Measurements from ENCODE around the gene KRT84. TPM values are rescaled to one million over a fixed set of nuclear protein-coding genes. Genes with fewer than 3 reads are reported as not detected.

KRT84 gene
- total RNA-seq, 4 donors from 2014 or later: not detected

GRCh38 chr12:52370926-52371608 lies 14.4 kb downstream of the KRT84 start:
- Histone ChIP-seq H3K4me3 (no peak overlapping the region), H3K27me3 (no peaks in the 10 kb centered on the region), H3K27ac (replicated peaks in 1 of 4) (peak overlapping the region; percentile 25 to 66 (median 38)), H3K9me3 (no peaks in the 10 kb centered on the region), H3K4me1 (peaks cover 0 to 18% (median 13%) of the 10 kb centered on the region in 4 donors), H3K36me3 (no peaks in the 10 kb centered on the region)
- TF ChIP-seq EP300 (IDR thresholded peaks at IDR 0.05) (no peak), POLR2AphosphoS5 (IDR thresholded peaks at IDR 0.05) (no peak), POLR2A (IDR thresholded peaks at IDR 0.05; ENCODE audit: low read depth) (no peak), CTCF (IDR thresholded peaks at IDR 0.05) (no peak)
- intact Hi-C loops (cut with DNase I): loop anchor here (5.0 to 10.0 kb wide), 4 partner anchors 136 to 614 kb away; partner anchors contain the start of gene KRT74
- peak; percentile 95 for DNase-seq (ENCODE audit: extremely low spot score)
- 65% methylated on average over 12 of the region's 12 CpGs for WGBS

GRCh38 chr12:52369809-52370208 lies 15.6 kb downstream of the KRT84 start:
- Histone ChIP-seq H3K27me3 (no peaks in the 10 kb centered on the region), H3K27ac (replicated peaks in 1 of 4) (no peak overlapping the region), H3K4me3 (no peak overlapping the region), H3K36me3 (no peaks in the 10 kb centered on the region), H3K9me3 (no peaks in the 10 kb centered on the region), H3K4me1 (peaks cover 0 to 18% (median 13%) of the 10 kb centered on the region in 4 donors)
- DNase-seq (ENCODE audit: extremely low spot score): no peak
- TF ChIP-seq POLR2A (IDR thresholded peaks at IDR 0.05; ENCODE audit: low read depth) (no peak), EP300 (IDR thresholded peaks at IDR 0.05) (no peak), POLR2AphosphoS5 (IDR thresholded peaks at IDR 0.05) (no peak), CTCF (IDR thresholded peaks at IDR 0.05) (no peak)
- 82% methylated on average over 2 of the region's 6 CpGs for WGBS
- intact Hi-C loops (cut with DNase I): loop anchor here (5.0 to 10.0 kb wide), 4 partner anchors 137 to 615 kb away; partner anchors contain the start of gene KRT74

- H3K9me3 ChIP-seq: no peaks in the 10 kb centered on the region
Observed at GRCh38 chr12:52369211-52369610, 16.2 kb downstream of the KRT84 start.

GRCh38 chr12:52368508-52368907 lies 16.9 kb downstream of the KRT84 start:
- Histone ChIP-seq H3K4me3 (no peak overlapping the region), H3K9me3 (no peaks in the 10 kb centered on the region), H3K27ac (replicated peaks in 1 of 4) (no peak overlapping the region), H3K4me1 (peaks cover 0 to 18% (median 13%) of the 10 kb centered on the region in 4 donors), H3K36me3 (no peaks in the 10 kb centered on the region), H3K27me3 (no peaks in the 10 kb centered on the region)
- 87% methylated on average over 2 of the region's 3 CpGs for WGBS
- TF ChIP-seq POLR2A (IDR thresholded peaks at IDR 0.05; ENCODE audit: low read depth) (no peak), EP300 (IDR thresholded peaks at IDR 0.05) (no peak), CTCF (IDR thresholded peaks at IDR 0.05) (no peak), POLR2AphosphoS5 (IDR thresholded peaks at IDR 0.05) (no peak)
- DNase-seq (ENCODE audit: extremely low spot score): no peak
- intact Hi-C loops (cut with DNase I): no loop called here

More at GRCh38 chr12:52369211-52369610, 16.2 kb downstream of the KRT84 start:
- Histone ChIP-seq H3K27ac (replicated peaks in 1 of 4) (no peak overlapping the region), H3K4me3 (no peak overlapping the region), H3K36me3 (no peaks in the 10 kb centered on the region), H3K27me3 (no peaks in the 10 kb centered on the region), H3K4me1 (peaks cover 0 to 18% (median 13%) of the 10 kb centered on the region in 4 donors)
- TF ChIP-seq POLR2A (IDR thresholded peaks at IDR 0.05; ENCODE audit: low read depth) (no peak), EP300 (IDR thresholded peaks at IDR 0.05) (no peak), POLR2AphosphoS5 (IDR thresholded peaks at IDR 0.05) (no peak), CTCF (IDR thresholded peaks at IDR 0.05) (no peak)
- no peak for DNase-seq (ENCODE audit: extremely low spot score)
- WGBS: 96% methylated on average over 3 of the region's 3 CpGs
- intact Hi-C loops (cut with DNase I): no loop called here
